Muscle of leg (tissue), 11 donors: ENCODE data around the gene ANKRD1. TPM values are rescaled to one million over a fixed set of nuclear protein-coding genes. Genes with fewer than 3 reads are reported as not detected.

Source experiments
- DNase-seq: peaks from one replicate; pipeline ENCODE4 v3.0.0; 2013
- H3K27ac ChIP-seq: one replicate; pipeline ENCODE4 v1.5.1; 2013; ENCODE audit warnings: mild to moderate bottlenecking, low read length, control low read depth
- H3K27me3 ChIP-seq: one replicate; pipeline ENCODE4 v1.6.1; 2013; ENCODE audit warnings: low read length; ENCODE audit not compliant: control insufficient read depth, insufficient read depth
- H3K36me3 ChIP-seq: one replicate; pipeline ENCODE4 v1.6.1; 2013; ENCODE audit warnings: low read length; ENCODE audit not compliant: control insufficient read depth, insufficient read depth
- H3K4me1 ChIP-seq: one replicate; pipeline ENCODE4 v1.6.1; 2013; ENCODE audit warnings: low read length; ENCODE audit not compliant: control insufficient read depth, insufficient read depth
- H3K4me3 ChIP-seq: one replicate; pipeline ENCODE4 v1.5.1; 2013; ENCODE audit warnings: low read length, control low read depth
- H3K9me3 ChIP-seq: replicated peaks from 2 replicates; pipeline ENCODE4 v1.6.1; 2013; ENCODE audit warnings: low read depth, low read length; ENCODE audit not compliant: control insufficient read depth
- WGBS: methylation state at CpG from one replicate; pipeline ENCODE4 v1.1.5; 2013; ENCODE audit warnings: missing lambda C conversion rate; ENCODE audit not compliant: insufficient coverage; 5-methylcytosine and 5-hydroxymethylcytosine counted together
- polyA plus RNA-seq, 8 donors: library from polyadenylated mRNA; unstranded; fragments of 120-200 nt; gene quantifications; one replicate each; pipeline versions ENCODE4 v1.2.1 to v1.2.3, GENCODE V29; 2013; ENCODE audit warnings: inconsistent platforms in 1 of 8, low replicate concordance in 1 of 8; ENCODE audit not compliant: insufficient read length in 8 of 8, insufficient read depth in 1 of 8
- total RNA-seq: library from RNA; stranded (reverse); fragments of 120-200 nt; gene quantifications from one replicate; pipeline ENCODE4 v1.2.4, GENCODE V29; 2013

ANKRD1 gene
- total and polyA plus RNA-seq, 9 donors: 12.5 to 128 (median 25.6) TPM

DNA sequence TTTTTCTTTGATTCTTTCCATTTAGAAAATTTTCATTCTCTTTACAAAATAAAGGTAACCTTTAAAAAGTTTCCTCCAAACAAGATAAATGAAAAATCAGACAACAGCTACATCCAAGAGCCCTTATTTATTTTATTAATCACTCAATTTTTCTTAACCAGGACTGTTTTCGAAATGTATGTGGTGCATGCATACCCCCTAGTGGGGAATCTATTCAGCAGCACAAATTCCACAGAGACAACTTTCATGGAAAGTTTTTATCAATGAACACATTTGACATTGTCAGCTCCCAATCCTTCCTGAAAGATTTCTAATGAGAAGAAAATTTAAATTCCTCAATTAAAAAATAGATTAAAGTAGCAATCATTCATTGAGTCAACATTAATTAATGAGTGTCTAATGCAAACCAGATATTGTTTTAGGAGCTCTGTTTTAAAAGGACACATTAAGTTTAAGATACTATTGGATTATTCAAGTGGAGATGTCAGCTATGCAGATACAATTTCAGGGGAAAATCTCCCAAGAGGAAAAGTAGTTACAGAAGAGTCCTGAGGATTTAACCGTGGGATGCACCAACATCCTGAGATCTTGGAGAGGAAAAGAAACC is 57.9 kb downstream of the ANKRD1 start:
- WGBS: 11% methylated on average over 1 of the region's 2 CpGs
- Histone ChIP-seq H3K27ac (no peak overlapping the region), H3K9me3 (no peaks in the 10 kb centered on the region), H3K27me3 (peaks cover 11% of the 10 kb centered on the region), H3K4me1 (peaks cover 3% of the 10 kb centered on the region), H3K36me3 (no peaks in the 10 kb centered on the region), H3K4me3 (no peak overlapping the region)
- peak; percentile 40 for DNase-seq

Other genes with a start within 250 kb of the ANKRD1 start
- 0.18 TPM for gene HTR7, start 63.0 kb downstream of the ANKRD1 start, total RNA-seq
- under 1 TPM; 0.09 to 0.25 (median 0.18) TPM for gene HTR7, start 63.0 kb downstream of the ANKRD1 start, polyA plus RNA-seq
- 43.3 TPM for gene RPP30, start 49.1 kb downstream of the ANKRD1 start, total RNA-seq
- 10 to 100 TPM; 30.3 to 40.8 (median 32.7) TPM for gene RPP30, start 49.1 kb downstream of the ANKRD1 start, polyA plus RNA-seq